Glutamatergic neuron (in vitro differentiated cells): Measurements from ENCODE around the gene HSPA12A. TPM values are rescaled to one million over a fixed set of nuclear protein-coding genes. Genes with fewer than 3 reads are reported as not detected.

ENCODE experiments used
- DNase-seq: peaks from one replicate; pipeline ENCODE4 v3.0.0; 2022
- H3K27ac Mint-ChIP-seq: one replicate; pipeline ENCODE4 v1.8.0; 2020; ENCODE audit warnings: mild to moderate bottlenecking, mixed read lengths, inconsistent platforms; ENCODE audit not compliant: unreplicated experiment
- H3K27me3 Mint-ChIP-seq: one replicate; pipeline ENCODE4 v1.8.0; 2020; ENCODE audit warnings: mild to moderate bottlenecking, moderate library complexity, mixed read lengths, inconsistent platforms; ENCODE audit not compliant: unreplicated experiment
- H3K36me3 Mint-ChIP-seq: one replicate; pipeline ENCODE4 v1.8.0; 2020; ENCODE audit warnings: mild to moderate bottlenecking, mixed read lengths, inconsistent platforms; ENCODE audit not compliant: unreplicated experiment
- H3K4me1 Mint-ChIP-seq: one replicate; pipeline ENCODE4 v1.8.0; 2020; ENCODE audit warnings: mild to moderate bottlenecking, low read depth, mixed read lengths, inconsistent platforms; ENCODE audit not compliant: unreplicated experiment
- H3K4me3 Mint-ChIP-seq: one replicate; pipeline ENCODE4 v1.8.0; 2020; ENCODE audit warnings: mild to moderate bottlenecking, mixed read lengths, inconsistent platforms; ENCODE audit not compliant: unreplicated experiment
- H3K9me3 Mint-ChIP-seq: one replicate; pipeline ENCODE4 v1.8.0; 2020; ENCODE audit warnings: mild to moderate bottlenecking, moderate library complexity, mixed read lengths, inconsistent platforms; ENCODE audit not compliant: unreplicated experiment
- total RNA-seq: library from RNA; stranded (reverse); fragmentation: NEBNext Ultra II Directional; extraction: Animal tissue kit (Norgen Biotek cat#: 25700); gene quantifications from one replicate; pipeline ENCODE4 v1.2.1, GENCODE V29; 2021; ENCODE audit not compliant: unreplicated experiment
- TF ChIP-seq, protein P1 (sequence below): fragments of 200-600 bp; sonication (generic); IDR thresholded peaks from one replicate; pipeline ENCODE4 v1.5.0; 2021; ENCODE audit not compliant: partially characterized antibody, unreplicated experiment

HSPA12A gene
- total RNA-seq, 1 donor from 2014 or later = 75.0 TPM

GRCh38 chr10:116625845-116626244, 116.5 kb downstream of the HSPA12A start:
- H3K27me3 Mint-ChIP-seq = no peaks in the 10 kb centered on the region
- TF ChIP-seq, protein P1, sequence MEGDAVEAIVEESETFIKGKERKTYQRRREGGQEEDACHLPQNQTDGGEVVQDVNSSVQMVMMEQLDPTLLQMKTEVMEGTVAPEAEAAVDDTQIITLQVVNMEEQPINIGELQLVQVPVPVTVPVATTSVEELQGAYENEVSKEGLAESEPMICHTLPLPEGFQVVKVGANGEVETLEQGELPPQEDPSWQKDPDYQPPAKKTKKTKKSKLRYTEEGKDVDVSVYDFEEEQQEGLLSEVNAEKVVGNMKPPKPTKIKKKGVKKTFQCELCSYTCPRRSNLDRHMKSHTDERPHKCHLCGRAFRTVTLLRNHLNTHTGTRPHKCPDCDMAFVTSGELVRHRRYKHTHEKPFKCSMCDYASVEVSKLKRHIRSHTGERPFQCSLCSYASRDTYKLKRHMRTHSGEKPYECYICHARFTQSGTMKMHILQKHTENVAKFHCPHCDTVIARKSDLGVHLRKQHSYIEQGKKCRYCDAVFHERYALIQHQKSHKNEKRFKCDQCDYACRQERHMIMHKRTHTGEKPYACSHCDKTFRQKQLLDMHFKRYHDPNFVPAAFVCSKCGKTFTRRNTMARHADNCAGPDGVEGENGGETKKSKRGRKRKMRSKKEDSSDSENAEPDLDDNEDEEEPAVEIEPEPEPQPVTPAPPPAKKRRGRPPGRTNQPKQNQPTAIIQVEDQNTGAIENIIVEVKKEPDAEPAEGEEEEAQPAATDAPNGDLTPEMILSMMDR = no peak
- no peak for DNase-seq
- peaks cover 2% of the 10 kb centered on the region for H3K9me3 Mint-ChIP-seq
- no peak overlapping the region for H3K4me3 Mint-ChIP-seq
- H3K4me1 Mint-ChIP-seq = no peaks in the 10 kb centered on the region
- peaks cover 10% of the 10 kb centered on the region for H3K36me3 Mint-ChIP-seq
- H3K27ac Mint-ChIP-seq = no peak overlapping the region

- TF ChIP-seq, protein P1 = no peak
- DNase-seq = no peak
Observed at GRCh38 chr10:116621934-116622655, 120.3 kb downstream of the HSPA12A start.

DNA sequence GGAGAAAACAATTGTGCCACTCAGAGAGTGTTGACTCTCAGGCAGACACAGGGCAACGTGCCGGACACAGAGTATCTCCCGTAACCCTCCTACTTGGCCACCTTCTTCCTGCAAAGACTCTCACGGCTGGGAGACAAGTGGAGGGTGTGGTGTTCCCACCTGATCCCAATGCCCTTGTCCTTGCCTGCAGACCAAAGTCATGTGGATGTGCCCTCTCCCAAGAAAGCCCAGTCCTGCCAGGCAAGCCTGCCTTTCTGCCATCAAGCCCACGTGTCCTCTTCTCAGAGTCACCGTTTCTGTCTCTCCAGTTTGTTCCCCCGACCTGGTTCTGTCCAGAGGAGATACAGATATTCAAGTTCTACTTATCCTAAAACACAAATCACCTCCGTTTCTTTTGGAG, 120.9 kb downstream of the HSPA12A start:
- Mint-ChIP-seq H3K4me1 (no peaks in the 10 kb centered on the region), H3K9me3 (peaks cover 2% of the 10 kb centered on the region), H3K27ac (no peak overlapping the region)

More at GRCh38 chr10:116621934-116622655, 120.3 kb downstream of the HSPA12A start:
- Mint-ChIP-seq H3K4me3 (no peak overlapping the region), H3K27me3 (peaks cover 2% of the 10 kb centered on the region), H3K9me3 (peaks cover 2% of the 10 kb centered on the region), H3K36me3 (peaks cover 10% of the 10 kb centered on the region), H3K4me1 (no peaks in the 10 kb centered on the region), H3K27ac (no peak overlapping the region)

More for the DNA sequence above, 120.9 kb downstream of the HSPA12A start:
- peaks cover 2% of the 10 kb centered on the region for H3K27me3 Mint-ChIP-seq
- H3K36me3 Mint-ChIP-seq = peaks cover 10% of the 10 kb centered on the region
- TF ChIP-seq, protein P1 = no peak
- H3K4me3 Mint-ChIP-seq = no peak overlapping the region
- DNase-seq = no peak

Other genes with a start within 250 kb of the HSPA12A start
- gene PNLIP, start 196.6 kb downstream of the HSPA12A start, total RNA-seq = not detected
- not detected for gene PNLIPRP1, start 151.6 kb downstream of the HSPA12A start, total RNA-seq
- gene PNLIPRP2, start 121.6 kb downstream of the HSPA12A start, total RNA-seq = not detected
- 1.3 TPM for gene ENO4, start 106.9 kb upstream of the HSPA12A start, total RNA-seq